GM18951 (cell line): ENCODE results near the gene MMP25.

Experiments
- POLR2A ChIP-seq: IDR thresholded peaks from 4 replicates; pipeline ENCODE4 v1.6.1; 2011; ENCODE audit warnings: mild to moderate bottlenecking; ENCODE audit not compliant: insufficient read length, insufficient read depth; ENCODE audit errors: extremely low read depth
- in situ Hi-C: fragments of 300-500 bp; cut with MboI; formaldehyde crosslinking; loops from one replicate; pipeline ENCODE4 v1.12.0; 2022; ENCODE audit warnings: low sequenced_read_pairs, mixed read lengths, inconsistent platforms; ENCODE audit not compliant: unreplicated experiment

The MMP25 gene

DNA sequence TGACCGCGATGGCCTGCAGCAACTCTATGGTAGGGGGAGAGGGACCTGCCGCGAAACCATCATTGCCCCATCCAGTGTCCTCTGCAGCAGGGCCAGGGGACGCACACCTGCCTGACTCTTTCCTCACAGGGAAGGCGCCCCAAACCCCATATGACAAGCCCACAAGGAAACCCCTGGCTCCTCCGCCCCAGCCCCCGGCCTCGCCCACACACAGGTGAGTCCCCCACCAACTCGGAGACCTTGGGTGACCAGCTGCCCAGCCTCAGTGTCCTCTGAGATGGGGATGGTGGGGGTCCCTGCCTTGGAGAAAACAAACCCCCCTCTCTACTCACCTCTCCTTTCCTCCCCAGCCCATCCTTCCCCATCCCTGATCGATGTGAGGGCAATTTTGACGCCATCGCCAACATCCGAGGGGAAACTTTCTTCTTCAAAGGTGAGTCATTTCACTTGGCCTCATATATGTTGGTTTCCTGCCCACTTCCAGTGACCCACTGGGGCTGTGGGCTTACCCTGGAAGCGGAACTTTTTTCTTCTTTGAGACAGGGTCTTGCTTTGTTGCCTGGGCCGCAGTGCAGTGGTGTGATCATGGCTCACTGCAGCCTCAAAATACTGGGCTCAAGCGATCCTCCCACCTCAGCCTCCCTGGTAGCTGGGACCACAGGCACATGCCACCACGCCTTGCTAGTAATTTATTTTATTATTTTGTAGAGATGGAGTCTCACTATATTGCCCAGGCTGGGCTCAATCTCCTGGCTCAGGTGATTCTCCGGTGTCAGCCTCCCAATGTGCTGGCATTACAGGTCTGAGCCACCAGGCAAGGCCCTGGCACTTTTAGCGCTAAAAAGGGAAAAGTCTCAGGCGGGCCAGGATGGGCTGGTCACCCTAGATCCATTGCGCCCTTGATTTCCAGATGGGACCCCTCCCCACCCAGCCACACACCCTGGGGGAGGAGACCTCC, 11.1 kb downstream of the MMP25 start:
- TF ChIP-seq POLR2A, result no peak
- in situ Hi-C loops, result no loop called here

DNA sequence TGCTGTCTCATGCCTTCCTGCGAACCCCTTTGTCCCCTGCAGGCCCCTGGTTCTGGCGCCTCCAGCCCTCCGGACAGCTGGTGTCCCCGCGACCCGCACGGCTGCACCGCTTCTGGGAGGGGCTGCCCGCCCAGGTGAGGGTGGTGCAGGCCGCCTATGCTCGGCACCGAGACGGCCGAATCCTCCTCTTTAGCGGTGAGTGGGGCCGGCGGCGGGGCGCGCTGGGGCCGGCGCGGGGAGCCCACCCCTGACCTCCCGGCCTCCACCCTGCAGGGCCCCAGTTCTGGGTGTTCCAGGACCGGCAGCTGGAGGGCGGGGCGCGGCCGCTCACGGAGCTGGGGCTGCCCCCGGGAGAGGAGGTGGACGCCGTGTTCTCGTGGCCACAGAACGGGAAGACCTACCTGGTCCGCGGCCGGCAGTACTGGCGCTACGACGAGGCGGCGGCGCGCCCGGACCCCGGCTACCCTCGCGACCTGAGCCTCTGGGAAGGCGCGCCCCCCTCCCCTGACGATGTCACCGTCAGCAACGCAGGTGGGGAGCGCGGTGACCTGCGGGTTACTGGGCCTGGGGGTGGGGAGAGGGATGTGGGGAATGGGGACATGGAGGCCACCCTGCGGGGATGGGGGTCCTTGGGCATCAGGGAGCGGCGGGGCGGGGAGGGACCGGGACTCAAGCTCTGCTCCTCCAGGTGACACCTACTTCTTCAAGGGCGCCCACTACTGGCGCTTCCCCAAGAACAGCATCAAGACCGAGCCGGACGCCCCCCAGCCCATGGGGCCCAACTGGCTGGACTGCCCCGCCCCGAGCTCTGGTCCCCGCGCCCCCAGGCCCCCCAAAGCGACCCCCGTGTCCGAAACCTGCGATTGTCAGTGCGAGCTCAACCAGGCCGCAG, 12.0 kb downstream of the MMP25 start:
- in situ Hi-C loops, result no loop called here
- no peak for TF ChIP-seq POLR2A

DNA sequence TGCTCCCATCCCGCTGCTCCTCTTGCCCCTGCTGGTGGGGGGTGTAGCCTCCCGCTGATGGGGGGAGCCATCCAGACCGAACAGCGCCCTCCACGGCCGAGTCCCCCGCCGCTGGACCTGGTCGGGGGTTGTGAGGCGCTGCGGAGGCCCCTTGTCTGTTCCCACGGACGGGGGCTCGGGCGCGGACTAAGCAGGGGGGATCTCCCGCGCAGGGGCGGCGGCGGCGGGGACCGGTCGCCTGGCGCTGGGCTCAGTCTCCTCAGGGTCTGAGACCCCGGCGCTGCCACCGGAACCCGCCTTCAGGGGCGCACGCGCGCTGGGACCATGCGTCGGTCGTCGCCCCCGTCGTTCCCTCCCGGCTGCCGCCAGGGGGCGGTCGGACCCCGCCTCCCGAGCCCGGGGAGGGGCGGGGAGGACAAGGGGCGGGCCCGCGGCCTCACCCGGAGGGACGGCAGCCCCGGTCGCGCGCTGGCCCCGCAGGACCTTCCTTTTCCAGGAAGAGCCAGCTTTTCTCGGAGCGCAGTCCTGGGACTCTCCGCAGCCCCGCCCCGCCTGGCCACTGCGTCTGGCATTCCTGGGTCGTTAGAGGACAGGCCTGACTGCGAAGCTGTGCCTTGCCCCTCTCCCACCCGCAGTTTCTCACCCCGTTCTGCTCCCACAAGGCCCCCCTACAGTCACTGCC, 12.8 kb downstream of the MMP25 start:
- in situ Hi-C loops, result no loop called here
- peak; percentile 68 for TF ChIP-seq POLR2A

DNA sequence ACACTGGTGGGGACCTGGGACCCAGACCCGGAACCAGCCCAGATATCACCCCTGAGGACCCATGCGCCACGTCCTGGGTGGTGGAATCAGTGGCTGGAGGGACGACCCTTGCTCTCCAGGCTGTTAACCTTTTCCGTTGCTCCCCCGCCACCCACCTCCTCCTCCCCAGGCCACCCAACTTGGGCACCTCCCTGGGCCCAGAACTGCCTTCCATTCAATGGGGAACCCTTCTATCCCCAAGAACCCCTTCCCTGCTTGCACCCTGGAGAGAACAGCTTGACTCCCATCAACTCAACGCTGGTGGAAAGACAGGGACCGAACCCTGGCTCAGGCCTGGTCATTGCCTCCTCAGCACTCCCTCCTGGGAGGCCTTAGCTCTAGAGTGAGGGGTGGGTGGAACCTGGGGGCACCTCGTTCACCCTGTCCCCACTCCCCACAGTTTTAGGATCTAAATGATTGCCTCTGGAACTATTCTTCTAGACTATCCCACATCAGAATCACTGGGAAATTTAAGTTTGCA, 13.4 kb downstream of the MMP25 start:
- no peak for TF ChIP-seq POLR2A
- in situ Hi-C loops, result loop anchor here (5.0 kb wide), 1 partner anchor 68 kb away; no protein-coding TSS in a partner anchor

DNA sequence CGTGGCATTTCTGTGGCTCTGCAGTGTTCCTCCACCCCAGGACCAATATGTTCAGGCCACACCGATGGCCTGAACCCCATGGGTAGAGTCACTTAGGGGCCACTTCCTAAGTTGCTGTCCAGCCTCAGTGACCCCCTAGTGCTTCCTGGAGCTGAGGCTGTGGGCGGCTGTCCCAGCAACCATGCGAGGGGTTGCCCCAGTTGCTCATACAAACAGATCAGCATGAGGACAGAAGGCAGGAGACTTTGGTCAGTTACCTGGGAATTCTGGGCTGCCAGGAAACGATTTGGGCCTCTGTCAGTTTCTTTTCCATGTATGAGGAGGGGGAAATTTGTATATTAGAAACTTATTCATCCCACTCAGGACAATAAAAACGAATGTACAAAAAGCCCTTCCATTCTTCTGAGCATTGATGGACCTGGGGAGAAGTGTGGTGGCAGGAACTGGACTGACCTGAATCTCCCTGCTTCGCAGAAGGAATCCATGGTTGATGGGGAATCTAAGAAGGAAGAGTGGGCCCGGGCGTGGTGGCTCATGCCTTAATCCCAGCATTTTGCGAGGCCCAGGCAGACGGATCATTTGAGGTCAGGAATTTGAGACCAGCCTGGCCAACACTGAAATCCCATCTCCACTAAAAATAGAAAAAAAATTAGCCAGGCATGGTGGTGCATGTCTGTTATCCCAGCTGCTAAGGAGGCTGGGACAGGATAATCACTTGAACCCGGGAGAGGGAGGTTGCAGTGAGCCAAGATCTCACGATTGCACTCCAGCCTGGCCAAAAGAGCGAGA, 14.2 kb downstream of the MMP25 start:
- TF ChIP-seq POLR2A, result no peak
- in situ Hi-C loops, result loop anchor here (5.0 kb wide), 1 partner anchor 67 kb away; no protein-coding TSS in a partner anchor

DNA sequence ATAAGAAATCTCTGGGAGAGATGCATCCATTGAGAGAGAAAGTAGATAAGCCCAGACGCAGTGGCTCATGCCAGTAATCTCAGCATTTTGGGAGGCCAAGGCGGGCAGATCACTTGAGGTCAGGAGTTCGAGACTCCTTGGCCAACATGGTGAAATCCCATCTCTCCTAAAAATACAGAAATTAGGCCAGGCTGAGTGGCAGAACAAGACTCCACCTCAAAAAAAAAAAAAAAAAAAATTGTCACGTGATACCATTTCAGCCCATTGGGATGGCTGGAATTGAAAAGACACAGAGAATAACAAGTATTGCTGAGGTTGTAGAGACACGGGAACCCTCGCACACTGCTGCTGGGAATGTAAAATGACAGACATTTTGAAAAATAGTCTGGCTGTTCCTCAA, 16.2 kb downstream of the MMP25 start:
- in situ Hi-C loops, result loop anchor here (5.0 kb wide), 1 partner anchor 65 kb away; no protein-coding TSS in a partner anchor
- TF ChIP-seq POLR2A, result no peak

DNA sequence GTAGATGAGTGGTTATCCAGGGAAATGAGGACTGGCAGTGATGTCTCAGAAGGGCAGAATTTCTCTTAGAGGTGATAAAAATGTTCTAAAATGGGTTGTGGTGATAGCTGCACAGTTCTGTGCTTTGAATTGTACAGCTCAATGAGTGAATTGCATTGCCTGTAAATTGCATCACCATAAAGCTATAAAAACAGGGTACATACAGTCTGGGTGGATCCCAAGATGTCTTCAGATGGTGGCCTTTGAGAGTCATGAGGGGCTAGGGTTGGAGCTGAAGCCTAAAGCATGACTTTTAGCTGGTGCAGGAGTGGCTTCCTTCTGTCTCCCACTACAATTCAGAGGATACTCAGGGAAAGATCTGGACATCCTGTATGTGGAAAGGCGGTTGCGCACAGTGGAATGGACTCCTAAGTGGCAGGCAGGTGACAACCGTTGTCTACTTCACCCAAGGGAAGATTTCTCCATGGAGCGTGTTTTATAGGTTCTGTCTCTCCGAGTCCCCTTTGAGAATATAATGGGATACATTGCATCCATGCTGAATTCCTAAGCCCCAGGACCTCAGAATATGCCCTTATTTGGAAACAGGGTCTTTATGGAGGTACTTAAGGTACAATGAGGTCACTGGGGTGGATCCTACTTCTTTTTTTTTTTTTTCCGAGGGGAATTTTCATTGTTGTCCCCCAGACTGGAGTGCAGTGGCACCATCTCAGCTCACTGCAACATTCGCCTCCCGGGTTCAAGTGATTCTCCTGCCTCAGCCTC, 17.4 kb downstream of the MMP25 start:
- in situ Hi-C loops, result loop anchor here (5.0 kb wide), 1 partner anchor 63 kb away; no protein-coding TSS in a partner anchor
- no peak for TF ChIP-seq POLR2A

DNA sequence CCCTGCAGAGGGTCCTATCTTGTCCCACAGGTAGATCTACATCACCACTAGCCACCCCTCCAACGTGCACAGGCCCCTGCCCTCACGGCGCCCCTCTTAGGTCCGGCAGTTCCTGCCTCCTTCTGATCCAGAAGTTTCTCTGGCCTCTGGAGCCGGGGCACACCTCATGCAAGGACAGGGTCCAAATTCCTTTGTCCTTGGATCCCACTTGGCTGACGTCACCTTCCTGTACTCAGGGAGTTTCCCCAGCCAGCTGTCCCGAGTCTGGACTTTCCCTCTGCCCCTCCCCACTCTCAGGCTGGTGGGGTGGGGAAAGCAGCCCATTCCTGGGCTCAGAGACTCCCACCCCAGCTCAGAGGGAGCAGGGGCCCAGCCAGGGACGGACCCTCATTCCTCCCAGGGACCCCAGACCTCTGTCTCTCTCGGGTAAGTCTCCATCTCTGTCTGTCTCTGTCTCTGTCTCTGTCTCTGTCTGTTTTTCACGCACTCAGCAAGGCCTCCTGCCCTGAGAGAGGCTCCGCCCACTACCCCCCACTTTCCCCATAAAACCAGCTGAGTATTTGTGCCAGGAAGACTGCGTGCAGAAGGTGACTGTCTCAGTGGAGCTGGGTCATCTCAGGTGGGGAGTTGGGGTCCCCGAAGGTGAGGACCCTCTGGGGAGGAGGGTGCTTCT, 18.8 kb downstream of the MMP25 start, which contains the start of gene IL32:
Gene IL32, plus strand, starts transcription at position 572 of the 673 bp plus-strand sequence. CDS start 172 bp downstream, outside the sequence.
- TF ChIP-seq POLR2A, result peak; percentile 24
- in situ Hi-C loops, result no loop called here

DNA sequence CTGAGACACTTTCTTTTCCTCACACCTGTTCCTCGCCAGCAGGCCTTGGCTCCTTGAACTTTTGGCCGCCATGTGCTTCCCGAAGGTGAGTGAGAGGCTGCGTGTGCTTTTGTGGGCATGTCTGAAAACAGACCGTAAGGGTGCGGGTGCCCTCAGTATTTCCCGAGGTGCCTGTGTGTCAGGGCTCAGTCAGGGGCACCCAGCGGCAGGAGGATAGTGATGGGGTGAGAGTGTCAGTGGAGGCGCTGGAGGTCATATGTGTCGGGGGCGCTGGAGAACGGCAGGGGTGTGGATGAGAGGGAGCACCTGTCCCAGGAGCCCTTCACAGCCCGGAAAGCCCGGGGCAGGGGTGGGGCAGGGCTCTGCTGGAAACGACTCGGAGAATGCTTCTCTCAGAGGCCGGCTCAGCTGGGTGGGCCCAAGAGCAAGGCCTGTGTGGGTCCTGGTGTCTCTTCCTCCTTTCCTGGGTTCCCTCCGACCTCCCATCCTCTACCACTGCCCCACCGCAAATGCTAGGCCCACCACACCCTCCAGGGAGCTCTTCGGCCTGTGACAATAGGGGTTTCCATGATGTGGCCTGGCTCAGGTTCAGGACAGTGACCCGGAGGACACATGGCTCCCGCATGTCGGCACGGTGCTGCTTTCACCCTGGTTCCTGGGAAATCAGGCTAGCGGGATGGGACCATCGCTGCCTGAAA, 19.5 kb downstream of the MMP25 start:
- no peak for TF ChIP-seq POLR2A
- in situ Hi-C loops, result no loop called here

DNA sequence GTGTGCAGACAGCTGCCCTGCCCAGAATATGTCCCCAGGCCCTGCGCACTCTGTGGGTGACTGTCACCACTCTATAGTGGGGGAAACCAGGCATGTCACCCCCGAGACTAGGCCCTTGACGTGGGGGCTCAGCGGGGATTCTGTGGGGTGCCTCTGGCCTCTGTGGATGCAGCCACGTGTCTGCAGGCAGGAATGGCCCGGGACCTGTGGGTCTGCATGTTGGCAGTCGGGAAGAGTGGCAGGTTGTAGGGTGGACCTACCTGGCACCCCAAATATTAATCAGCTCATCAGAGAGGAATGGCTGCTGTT, 20.0 kb downstream of the MMP25 start:
- TF ChIP-seq POLR2A, result no peak
- in situ Hi-C loops, result no loop called here
